HG03460 (cell line): ENCODE results near the gene GPR37L1.
"Not testable (repeated sequence)": the region's sequence is repeated elsewhere in the genome, so short reads cannot be mapped to it uniquely, and the experiment has no call there.

ENCODE experiments used
- ATAC-seq: cut with Tn5 transposase; IDR thresholded peaks from one replicate; pipeline ENCODE4 v1.9.1; 2021; ENCODE audit not compliant: unreplicated experiment

The GPR37L1 gene

DNA sequence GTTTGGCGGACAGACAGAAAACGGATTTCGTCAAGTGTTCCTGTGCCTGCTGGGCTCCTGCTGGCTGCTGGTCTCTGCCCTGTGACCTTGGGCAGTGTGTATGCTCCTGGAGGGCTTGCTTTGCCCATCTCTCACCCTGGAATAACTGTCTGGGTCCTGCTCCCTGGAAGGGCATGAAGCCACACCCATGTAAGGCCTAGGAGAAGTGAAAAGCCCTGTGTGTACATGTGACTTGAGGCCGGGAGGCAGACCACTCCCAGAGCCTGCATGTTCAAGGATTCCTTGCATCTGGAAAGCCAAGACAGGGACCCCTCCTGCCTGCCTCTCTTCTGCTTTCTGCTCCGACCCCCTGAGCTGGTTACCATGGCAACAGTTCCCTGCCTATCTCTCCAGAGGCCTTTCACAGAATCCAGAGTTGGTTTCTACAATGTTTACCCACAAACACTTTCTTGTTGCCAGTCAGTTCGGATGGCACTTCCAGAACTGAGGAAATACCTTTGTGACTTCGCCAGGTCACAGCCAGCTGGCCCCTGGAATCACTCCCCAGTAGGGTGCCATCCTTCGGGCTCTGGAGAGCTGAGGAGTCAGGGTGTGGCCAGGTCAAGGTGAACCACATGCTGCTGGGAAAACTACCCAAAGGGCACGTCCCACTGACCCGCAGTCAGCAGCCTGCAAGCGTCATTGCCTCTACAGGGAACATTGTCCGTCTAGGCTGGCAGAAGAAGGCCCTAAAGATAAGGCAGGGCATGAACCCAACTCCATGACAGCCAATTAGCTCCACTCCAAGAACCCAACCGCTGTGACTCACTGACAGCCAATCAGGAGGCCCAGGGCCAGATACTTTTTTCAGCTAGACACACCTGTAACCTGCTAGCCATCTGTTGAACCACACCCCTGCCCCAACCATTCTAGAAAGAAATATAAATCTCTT is 14.7 kb upstream of the GPR37L1 start:
- no peak for ATAC-seq

DNA sequence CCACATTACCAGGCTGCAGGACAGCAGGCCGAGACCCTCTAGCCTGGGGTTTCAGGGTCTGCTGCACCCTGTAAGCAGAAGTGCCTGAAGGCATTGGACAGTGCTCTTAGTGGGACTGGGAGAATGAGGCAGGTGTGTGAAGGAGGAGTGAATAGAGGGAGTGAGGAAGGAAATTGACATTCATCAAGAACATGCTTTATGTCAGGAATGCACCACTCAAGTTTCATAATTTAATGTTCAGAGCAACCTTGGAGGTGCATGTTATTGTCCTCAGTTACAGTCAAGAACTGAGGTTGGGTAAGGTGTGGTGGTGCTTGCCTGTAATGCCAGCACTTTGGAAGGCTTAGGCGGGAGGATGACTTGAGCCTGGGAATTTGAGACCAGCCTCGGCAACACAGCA is 11.7 kb upstream of the GPR37L1 start:
- ATAC-seq, result no peak

DNA sequence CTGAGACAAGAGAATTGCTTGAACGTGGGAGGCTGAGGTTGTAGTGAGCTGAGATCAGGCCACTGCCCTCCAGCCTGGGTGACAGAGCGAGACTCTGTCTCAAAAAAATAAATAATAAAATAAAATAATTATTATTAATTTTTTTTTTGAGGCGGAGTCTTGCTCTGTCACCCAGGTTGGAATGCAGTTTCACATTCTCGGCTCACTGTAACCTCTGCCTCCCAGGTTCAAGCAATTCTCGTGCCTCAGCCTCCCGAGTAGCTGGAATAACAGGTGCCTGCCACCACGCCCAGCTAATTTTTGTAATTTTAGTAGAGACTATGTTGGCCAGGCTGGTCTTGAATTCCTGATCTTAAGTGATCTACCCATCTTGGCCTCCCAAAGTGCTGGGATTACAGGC is 11.1 kb upstream of the GPR37L1 start:
- not testable (repeated sequence) for ATAC-seq

DNA sequence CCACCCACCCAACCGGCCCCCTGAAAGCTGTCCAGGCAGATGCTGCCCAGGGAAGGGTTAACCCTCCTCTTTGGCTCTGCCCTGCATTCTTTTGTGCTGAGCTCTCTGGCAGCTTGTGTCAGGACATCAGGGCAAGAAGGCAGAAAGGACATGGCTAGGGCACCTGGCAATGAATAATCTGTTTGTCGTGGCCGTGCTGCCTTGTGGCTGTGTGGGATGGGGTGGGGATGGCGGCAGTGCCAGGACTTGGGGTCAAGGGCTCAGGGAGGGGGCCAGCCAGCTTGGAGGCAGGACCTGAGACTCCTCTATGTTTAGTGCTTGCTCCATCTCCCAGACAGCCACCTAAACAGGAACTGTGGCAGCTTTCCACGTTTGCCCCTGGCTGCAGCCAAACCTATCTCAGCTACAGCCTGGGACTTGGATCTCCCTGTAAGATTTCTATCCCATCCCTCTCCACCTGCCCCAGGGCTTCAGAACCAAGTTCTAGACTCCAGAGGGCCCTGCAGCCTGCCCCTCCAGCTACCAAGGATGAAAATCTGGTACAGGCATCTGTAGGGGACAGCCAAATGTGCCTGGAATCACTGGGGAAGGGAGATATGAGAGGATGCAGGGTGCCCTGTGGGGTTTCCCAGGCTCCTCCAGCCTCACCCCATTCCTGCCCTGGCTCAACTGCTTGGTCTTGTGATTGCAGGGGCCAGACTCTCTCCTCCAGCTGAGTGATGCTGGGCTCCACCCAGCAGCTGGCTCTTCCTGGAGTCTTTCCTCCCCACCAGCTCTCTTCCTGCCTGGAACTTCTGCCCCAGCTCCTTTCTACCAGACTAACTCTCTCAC is 9.6 kb upstream of the GPR37L1 start:
- no peak for ATAC-seq

DNA sequence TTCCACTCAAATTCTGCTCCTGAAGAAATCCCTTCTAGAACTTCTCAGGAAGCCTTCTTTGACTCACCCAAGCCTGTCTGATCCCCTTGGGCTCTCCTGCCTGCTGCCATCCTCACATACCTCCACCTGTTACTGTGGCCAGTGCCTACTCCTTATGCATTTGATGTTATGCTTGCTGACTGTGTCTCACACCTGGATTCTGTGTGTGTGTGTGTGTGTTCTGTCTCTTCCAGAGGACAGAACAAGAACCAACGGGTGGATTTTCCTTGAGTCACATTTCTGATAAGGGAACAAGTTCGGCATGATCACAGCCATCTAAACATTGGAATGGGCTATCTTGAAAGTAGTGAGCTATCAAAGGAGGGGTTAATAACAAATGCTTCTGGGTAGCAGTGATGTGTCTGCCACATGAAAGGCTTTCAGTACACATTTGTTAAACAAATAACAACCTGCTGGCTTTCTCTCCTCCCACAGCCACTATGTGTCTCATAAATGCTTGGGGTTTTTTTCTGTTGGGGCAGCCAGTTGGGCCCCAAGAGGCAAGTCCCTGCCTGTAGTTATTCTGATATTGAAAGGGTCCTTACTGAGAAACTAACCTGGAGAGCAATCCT is 8.9 kb upstream of the GPR37L1 start:
- no peak for ATAC-seq

DNA sequence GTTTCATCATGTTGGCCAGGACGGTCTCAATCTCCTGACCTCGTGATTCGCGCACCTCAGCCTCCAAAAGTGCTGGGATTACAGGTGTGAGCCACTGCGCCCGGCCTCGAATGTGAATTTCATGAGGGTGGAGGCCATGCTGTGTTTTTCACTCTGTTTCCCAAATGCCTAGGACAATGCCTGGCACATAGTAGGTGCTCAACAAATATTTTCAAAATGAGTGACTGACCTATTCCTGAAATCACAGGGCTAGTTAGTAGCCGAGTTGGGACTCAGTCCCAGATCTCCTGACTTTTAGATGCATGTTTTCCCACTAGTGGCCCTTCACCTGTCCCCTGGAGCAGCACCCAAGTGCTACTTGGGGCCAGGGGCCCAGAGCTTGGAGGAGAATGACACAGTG is 6.4 kb upstream of the GPR37L1 start:
- ATAC-seq, result no peak

DNA sequence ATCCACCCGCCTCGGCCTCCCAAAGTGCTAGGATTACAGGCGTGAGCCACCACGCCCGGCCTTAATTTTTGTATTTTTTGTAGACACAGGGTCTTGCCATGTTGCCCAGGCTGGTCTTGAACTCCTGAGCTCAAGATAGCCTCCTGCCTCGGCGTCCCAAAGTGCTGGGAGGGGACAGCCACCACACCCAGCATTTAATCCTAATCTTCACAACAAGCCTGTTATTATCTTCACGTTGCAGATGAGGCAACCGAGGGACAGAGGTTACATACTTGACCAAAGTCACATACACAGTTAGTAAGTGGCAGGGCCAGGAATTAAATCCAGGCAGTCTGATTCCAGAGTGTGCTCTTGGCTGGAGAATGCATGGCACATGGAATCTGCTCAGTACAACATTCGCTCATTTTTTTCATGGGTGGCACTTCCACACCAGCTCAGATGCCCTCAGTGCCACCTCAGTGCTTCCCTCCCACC is 4.8 kb upstream of the GPR37L1 start:
- no peak for ATAC-seq

DNA sequence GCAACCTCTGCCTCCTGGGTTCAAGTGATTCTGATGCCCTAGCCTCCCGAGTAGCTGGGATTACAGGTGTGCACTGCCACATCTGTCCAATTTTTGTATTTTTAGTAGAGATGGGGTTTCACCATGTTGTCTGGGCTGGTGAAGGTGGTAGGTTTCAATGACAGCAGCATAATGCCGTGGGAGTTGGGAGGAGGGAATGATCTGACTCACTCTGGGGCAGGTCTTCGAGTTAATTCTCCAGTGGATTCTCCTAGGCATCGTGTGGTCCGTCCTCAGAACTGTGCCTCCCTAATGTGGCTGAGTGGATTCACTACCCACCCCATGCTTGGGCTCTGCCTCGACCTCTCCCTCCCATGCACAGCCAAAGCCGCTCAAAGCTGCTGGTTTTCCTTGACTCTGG is 1.7 kb upstream of the GPR37L1 start:
- no peak for ATAC-seq

DNA sequence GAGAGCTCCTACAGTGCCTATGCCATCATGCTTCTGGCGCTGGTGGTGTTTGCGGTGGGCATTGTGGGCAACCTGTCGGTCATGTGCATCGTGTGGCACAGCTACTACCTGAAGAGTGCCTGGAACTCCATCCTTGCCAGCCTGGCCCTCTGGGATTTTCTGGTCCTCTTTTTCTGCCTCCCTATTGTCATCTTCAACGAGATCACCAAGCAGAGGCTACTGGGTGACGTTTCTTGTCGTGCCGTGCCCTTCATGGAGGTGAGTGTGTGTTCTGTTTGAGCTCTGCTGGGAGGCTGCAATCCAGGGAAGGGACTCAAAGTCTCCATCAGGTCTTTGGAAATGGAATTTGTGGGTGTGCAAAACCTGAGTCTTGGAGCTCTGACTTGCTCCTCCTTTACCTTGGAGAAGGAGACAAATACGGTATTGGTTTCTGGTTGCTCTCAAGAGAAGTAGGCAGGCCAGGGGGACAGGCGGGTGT is 658 bp downstream of the GPR37L1 start:
- ATAC-seq, result no peak

DNA sequence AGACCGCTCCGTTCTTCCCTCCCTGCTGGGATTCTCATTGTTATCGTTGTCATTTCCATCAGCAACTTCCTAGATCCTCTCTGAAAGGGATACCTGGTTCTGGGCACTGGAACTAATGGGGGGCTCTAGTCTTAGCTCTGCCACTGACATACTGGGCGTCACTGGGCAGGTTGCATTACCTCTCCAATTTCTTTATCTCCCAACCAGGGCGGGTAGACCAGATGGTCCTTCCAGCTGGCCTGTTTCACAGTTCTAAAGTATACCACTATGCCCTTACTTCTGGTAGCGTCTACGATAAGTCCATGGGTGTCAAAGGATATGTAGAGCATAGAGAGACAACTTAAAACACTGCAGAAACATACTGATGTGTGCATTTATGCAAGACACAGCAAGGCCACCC is 1.4 kb downstream of the GPR37L1 start:
- ATAC-seq, result no peak

DNA sequence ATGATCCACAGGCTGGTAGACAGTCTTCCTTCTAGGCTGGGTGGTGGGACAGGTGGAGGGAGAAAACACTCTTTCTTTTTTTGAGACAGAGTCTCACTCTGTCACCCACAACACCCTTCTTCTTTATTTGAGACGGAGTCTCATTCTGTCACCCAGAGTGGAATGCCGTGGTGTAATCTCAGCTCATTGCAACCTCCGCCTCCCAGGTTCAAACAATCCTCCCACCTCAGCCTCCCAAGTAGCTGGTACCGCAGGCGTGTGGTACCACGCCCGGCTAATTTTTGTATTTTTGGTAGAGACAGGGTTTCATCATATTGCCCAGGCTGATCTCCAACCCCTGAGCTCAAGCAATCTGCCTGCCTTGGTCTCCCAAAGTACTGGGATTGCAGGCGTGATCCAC is 2.9 kb downstream of the GPR37L1 start:
- no peak for ATAC-seq

DNA sequence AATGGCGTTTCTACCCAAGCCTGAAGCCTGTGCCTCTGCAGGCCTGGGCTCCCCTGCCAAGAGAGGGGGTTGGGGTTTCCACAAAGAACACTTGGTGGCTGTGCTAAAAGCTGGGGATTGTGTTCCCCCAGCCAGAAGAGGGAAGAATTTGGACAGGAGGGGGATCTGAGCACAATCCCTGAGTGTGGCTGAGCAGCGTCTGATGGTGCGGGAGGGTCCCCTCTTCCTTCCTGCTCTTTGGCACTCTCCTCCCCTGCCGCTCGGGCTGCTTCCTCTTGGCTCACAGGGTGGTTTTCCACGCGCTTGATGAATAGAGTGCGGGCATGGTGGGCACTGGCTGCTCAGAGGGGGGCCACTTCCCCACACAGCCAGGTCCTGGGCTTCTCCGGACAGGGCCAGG is 3.7 kb downstream of the GPR37L1 start:
- ATAC-seq, result no peak

DNA sequence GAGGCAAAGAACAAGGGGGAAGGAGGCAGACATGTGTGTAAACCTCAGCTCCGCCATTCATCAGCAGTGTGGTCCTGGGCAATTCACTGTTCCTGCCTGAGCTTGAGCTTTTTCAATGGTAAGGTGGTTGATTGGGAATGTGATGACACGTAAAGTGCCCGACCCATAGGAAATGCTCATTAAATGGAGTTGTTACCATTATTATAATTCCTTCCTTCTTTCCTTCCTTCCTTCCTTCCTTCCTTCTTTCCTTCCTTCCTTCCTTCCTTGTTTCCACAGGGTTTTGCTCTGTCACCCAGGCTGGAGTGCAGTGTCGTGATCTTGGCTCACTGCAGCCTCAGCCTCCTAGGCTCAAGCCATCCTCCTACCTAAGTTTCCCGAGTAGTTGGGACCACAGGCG is 4.3 kb downstream of the GPR37L1 start:
- ATAC-seq, result no peak

DNA sequence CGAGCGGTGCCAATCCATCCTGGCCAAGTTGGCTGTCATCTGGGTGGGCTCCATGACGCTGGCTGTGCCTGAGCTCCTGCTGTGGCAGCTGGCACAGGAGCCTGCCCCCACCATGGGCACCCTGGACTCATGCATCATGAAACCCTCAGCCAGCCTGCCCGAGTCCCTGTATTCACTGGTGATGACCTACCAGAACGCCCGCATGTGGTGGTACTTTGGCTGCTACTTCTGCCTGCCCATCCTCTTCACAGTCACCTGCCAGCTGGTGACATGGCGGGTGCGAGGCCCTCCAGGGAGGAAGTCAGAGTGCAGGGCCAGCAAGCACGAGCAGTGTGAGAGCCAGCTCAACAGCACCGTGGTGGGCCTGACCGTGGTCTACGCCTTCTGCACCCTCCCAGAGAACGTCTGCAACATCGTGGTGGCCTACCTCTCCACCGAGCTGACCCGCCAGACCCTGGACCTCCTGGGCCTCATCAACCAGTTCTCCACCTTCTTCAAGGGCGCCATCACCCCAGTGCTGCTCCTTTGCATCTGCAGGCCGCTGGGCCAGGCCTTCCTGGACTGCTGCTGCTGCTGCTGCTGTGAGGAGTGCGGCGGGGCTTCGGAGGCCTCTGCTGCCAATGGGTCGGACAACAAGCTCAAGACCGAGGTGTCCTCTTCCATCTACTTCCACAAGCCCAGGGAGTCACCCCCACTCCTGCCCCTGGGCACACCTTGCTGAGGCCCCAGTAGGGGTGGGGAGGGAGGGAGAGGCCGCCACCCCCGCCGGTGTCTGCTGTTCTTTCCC is 5.3 kb downstream of the GPR37L1 start:
- ATAC-seq, result no peak

DNA sequence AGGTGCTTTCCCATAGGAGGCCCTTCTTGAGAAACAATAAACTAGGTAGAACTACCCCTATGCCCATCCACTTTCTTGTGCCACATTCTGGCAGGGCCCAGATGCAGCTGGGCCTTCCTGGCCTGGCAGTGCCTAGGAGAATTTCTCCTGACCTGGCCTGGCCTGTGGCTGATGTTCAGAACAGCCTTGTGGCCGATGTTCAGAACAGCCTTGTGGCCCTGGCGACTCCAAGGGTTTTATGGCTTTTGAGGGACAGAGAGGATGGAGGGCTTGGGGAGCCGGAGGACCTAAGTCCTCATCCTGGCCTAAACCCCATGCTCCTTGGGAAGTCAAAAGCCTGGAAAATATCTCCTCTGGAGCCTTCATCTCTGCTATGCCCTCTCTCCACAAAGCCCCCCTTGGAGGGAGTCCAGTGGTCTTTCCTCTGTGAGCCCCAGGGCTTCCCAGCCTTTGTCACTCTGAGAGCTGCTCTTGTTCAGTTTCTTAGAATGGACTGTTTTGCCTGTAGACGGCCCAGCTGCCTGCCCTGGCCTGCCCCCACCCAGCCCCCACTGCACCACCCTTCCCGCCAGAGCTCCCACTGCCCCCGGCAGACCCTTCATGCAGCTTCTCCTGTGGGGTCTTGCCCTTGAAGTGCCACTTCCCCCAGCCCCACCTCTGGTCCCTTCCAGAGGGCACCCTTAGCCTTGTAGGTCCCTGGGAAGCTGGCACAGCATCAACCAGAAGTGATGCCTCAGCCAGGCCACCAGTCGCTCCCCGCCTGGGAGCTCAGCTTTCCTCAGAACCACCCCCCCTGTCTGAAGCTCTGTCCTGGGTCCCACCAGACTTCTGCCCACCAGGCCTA is 7.0 kb downstream of the GPR37L1 start:
- ATAC-seq, result no peak

DNA sequence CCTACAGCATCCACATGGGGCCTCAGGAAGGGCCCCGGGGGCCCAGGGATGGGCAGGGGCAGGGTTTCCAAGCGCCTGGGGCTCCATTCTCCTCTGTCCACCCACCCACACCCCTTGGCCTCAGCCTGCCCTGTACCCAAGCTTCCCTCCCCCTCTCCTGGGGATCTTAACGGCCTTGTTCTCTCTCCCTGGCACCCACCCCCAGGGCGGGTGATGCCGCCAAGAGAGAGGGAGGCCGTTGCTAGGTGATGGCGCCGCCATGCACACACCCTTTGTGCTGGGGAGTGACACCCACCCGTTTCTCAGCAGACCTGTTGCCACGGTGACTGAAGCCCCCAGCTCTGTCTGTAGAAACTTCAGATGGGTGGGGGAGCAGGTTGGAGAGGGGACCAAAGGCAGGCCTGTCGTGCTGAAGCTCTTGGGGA is 7.6 kb downstream of the GPR37L1 start:
- no peak for ATAC-seq

DNA sequence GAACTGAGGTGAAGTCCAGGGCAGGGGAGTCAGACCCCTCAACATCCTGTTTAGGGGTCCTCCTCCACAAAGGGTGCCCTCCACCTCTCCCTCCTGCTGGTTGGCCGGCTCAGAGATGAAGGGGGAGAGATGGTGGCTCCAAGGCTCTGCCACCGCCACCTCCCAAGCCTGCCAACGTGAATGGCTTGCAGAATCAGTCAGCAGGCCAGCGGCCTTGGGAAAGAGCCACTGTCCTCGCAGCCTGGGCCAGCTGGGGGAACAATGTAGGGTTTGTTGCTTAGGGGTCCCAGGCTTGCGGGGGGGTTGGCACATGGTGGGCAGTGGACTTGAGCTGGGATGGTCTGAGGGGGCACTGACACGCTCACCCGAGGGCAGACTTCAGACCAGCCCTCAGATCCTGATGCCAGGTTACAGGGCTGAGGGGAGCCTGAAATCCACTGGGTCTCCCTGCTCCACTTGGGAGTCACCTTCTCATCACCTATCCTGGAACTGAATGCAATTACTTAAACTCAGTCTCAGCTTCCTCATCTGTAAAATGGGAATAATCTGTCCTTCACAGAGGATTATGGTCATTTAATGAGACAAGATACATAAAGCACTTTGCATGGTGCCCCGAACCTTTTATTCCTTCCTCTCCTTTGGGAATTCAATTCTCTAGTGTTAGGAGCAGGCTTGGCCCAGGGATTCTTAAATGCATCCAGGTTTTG is 8.3 kb downstream of the GPR37L1 start:
- ATAC-seq, result no peak

DNA sequence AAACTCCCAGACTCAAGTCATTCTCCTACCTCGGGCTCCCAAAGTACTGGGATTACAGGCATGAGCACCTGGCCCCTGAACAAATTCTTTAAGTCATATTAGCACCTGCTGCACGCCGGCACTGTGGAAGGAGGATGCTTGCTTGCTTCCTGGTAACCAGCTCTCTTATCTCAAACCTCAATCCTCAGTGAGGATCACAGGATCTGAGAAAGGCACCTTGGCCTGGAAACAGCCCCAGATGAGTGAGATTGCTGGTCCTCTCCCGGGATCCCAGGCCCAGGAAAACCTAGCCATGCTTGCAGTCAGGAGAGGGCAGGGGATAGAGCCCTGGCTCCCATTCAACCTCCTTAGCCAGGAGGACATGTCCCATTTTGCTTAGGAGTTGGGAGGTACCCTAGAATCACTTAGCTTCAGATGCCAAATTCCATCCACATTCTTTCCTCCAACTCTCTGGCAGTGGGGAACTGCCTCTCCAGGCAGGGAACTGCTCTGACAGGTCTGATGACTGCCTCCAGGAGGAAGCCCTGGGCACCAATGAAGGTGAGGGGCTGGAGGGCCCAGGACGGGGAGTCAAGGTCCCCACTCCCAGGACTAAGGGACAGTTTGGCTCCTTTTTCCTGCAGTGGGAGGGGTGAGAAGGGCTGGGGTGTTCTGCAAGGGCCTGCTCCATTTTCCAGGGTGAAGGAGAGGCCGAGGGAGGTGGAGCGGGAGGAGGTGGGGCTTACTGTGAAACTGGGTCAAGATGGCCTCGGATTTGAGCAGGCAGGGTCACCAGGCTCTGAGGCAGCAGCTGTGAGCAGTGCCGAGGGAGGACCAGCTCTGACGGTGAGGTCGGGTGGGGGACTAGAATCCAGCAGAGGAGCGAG is 9.5 kb downstream of the GPR37L1 start:
- no peak for ATAC-seq
